CD4-positive, alpha-beta T cell treated with Interleukin-6 at 100 ng/mL for 8 hours (primary cell): ENCODE results near the gene IGF1R.

ENCODE experiments used
- DNase-seq: peaks from one replicate; pipeline ENCODE4 v3.0.0-alpha.2; 2020; ENCODE audit warnings: mixed read lengths, low spot score

IGF1R gene

GRCh38 chr15:98776607-98777281, 128.4 kb downstream of the IGF1R start:
- peak; percentile 12 for DNase-seq

- DNase-seq: no peak
Measured at GRCh38 chr15:98777426-98777825, 129.1 kb downstream of the IGF1R start.

GRCh38 chr15:98778263-98778959, 130.1 kb downstream of the IGF1R start:
- no peak for DNase-seq

- DNase-seq: no peak
Measured at GRCh38 chr15:98778960-98779359, 130.6 kb downstream of the IGF1R start.

- peak; percentile 60 for DNase-seq
Measured at GRCh38 chr15:98779463-98780071, 131.2 kb downstream of the IGF1R start.

GRCh38 chr15:98781838-98782237, 133.5 kb downstream of the IGF1R start:
- no peak for DNase-seq

GRCh38 chr15:98782801-98783200, 134.5 kb downstream of the IGF1R start:
- DNase-seq: no peak

GRCh38 chr15:98785431-98785806, 137.1 kb downstream of the IGF1R start:
- no peak for DNase-seq

GRCh38 chr15:98785807-98786621, 137.7 kb downstream of the IGF1R start:
- no peak for DNase-seq

- DNase-seq: no peak
Measured at GRCh38 chr15:98786717-98787116, 138.4 kb downstream of the IGF1R start.

- DNase-seq: no peak
Measured at GRCh38 chr15:98787194-98787593, 138.9 kb downstream of the IGF1R start.

- no peak for DNase-seq
Measured at GRCh38 chr15:98787936-98788757, 139.8 kb downstream of the IGF1R start.

GRCh38 chr15:98789020-98789419, 140.7 kb downstream of the IGF1R start:
- DNase-seq: no peak

- DNase-seq: no peak
Measured at GRCh38 chr15:98790270-98790669, 141.9 kb downstream of the IGF1R start.

GRCh38 chr15:98791046-98791701, 142.8 kb downstream of the IGF1R start:
- DNase-seq: no peak

- DNase-seq: no peak
Measured at GRCh38 chr15:98792117-98792516, 143.8 kb downstream of the IGF1R start.

- DNase-seq: no peak
Measured at GRCh38 chr15:98794211-98794610, 145.9 kb downstream of the IGF1R start.

- no peak for DNase-seq
Measured at GRCh38 chr15:98794748-98795147, 146.4 kb downstream of the IGF1R start.

GRCh38 chr15:98795980-98796379, 147.6 kb downstream of the IGF1R start:
- no peak for DNase-seq

- DNase-seq: no peak
Measured at GRCh38 chr15:98796685-98797357, 148.5 kb downstream of the IGF1R start.
